SK-N-SH (cell line): ENCODE data around the gene EXD1. TPM values are rescaled to one million over a fixed set of nuclear protein-coding genes. Genes with fewer than 3 reads are reported as not detected.

ENCODE experiments used
- CTCF ChIA-PET: fragments of 300-600, 350-600 bp; formaldehyde crosslinking; extraction: SDS; loops from one replicate; lab custom pipeline; 2021; lab: Yijun Ruan, JAX
- POLR2A ChIA-PET: fragments of 350-600 bp; sonication (Branson Sonifier 250); formaldehyde crosslinking; extraction: SDS; loops from one replicate; lab custom pipeline; 2020; ENCODE audit warnings: antibody characterized with exemption, inconsistent platforms; lab: Yijun Ruan, JAX
- DNase-seq: peaks from one replicate; pipeline ENCODE4 v3.0.0; 2012
- H2AFZ ChIP-seq: fragments of 200-600 bp; sonication (generic); 2 replicates; pipeline ENCODE4 v1.8.1; 2016; ENCODE audit warnings: antibody characterized with exemption, mild to moderate bottlenecking, low read depth
- H3F3A ChIP-seq: fragments of 200-600 bp; sonication (generic); replicated peaks from 2 replicates; pipeline ENCODE3; 2016; ENCODE audit warnings: antibody characterized with exemption, mild to moderate bottlenecking; ENCODE audit not compliant: insufficient read depth
- H3K27ac ChIP-seq, 2 experiments: fragments of 200-500 bp in 1 of 2; fragments of 200-600 bp in 1 of 2; sonication (Bioruptor generic) in 1 of 2; sonication (generic), shearing (Covaris generic) in 1 of 2; 2 replicates each; pipeline versions ENCODE4 v1.5.1 to v1.6.1; 2014 to 2016; ENCODE audit warnings: low read depth in 2 of 2, inconsistent platforms in 1 of 2, low read length in 1 of 2, mild to moderate bottlenecking in 1 of 2, mixed read lengths in 1 of 2
- H3K27me3 ChIP-seq: fragments of 200-600 bp; sonication (generic), shearing (Covaris generic); 2 replicates; pipeline ENCODE4 v1.6.1; 2016; ENCODE audit warnings: mixed run types; ENCODE audit not compliant: insufficient read depth
- H3K36me3 ChIP-seq, 2 experiments: fragments of 200-500 bp in 1 of 2; fragments of 200-600 bp in 1 of 2; sonication (Bioruptor generic) in 1 of 2; sonication (generic) in 1 of 2; replicated peaks in 1 of 2; 2 replicates each; pipeline versions ENCODE3 to v1.5.1; 2014 to 2016; ENCODE audit warnings: low read length in 1 of 2, mild to moderate bottlenecking in 1 of 2; ENCODE audit not compliant: insufficient read depth in 2 of 2, control insufficient read depth in 1 of 2
- H3K4me1 ChIP-seq, 2 experiments: fragments of 200-500 bp in 1 of 2; fragments of 200-600 bp in 1 of 2; sonication (Bioruptor generic) in 1 of 2; sonication (generic), shearing (Covaris generic) in 1 of 2; 2 replicates each; pipeline versions ENCODE4 v1.5.1 to v1.6.1; 2014 to 2016; ENCODE audit warnings: low read depth in 1 of 2, low read length in 1 of 2, mixed run types in 1 of 2; ENCODE audit not compliant: insufficient read depth in 2 of 2, control insufficient read depth in 1 of 2
- H3K4me2 ChIP-seq: fragments of 200-600 bp; sonication (generic), shearing (Covaris generic); 2 replicates; pipeline ENCODE4 v1.6.1; 2017; ENCODE audit warnings: mixed run types
- H3K4me3 ChIP-seq, 2 experiments: fragments of 200-500 bp in 1 of 2; fragments of 200-600 bp in 1 of 2; sonication (Bioruptor generic) in 1 of 2; sonication (generic), shearing (Covaris generic) in 1 of 2; 2 replicates each; pipeline versions ENCODE4 v1.5.1 to v1.8.1; 2014 to 2016; ENCODE audit warnings: low read depth in 2 of 2, inconsistent platforms in 1 of 2, low read length in 1 of 2, mild to moderate bottlenecking in 1 of 2, mixed read lengths in 1 of 2, moderate library complexity in 1 of 2
- H3K79me2 ChIP-seq: fragments of 200-600 bp; sonication (generic); 2 replicates; pipeline ENCODE4 v1.8.1; 2017; ENCODE audit warnings: mild to moderate bottlenecking; ENCODE audit not compliant: insufficient read depth
- H3K9ac ChIP-seq: fragments of 200-600 bp; sonication (generic); 2 replicates; pipeline ENCODE4 v1.6.1; 2017; ENCODE audit warnings: mixed run types
- H3K9me2 ChIP-seq: fragments of 200-600 bp; sonication (generic); 2 replicates; pipeline ENCODE4 v1.6.1; 2017; ENCODE audit warnings: mixed run types
- H3K9me3 ChIP-seq: fragments of 200-600 bp; sonication (generic); 2 replicates; pipeline ENCODE4 v1.6.1; 2017; ENCODE audit warnings: mixed run types, mild to moderate bottlenecking, moderate library complexity
- H4K20me1 ChIP-seq: fragments of 200-600 bp; sonication (generic); 2 replicates; pipeline ENCODE4 v1.6.1; 2017; ENCODE audit warnings: mild to moderate bottlenecking, mixed run types; ENCODE audit not compliant: insufficient read depth
- EP300 ChIP-seq, 2 experiments: IDR thresholded peaks; 2 replicates each; pipeline versions ENCODE4 v1.4.0 to v1.6.1; 2012; ENCODE audit warnings: borderline replicate concordance in 1 of 2, low read depth in 1 of 2, low read length in 1 of 2
- EZH2phosphoT487 ChIP-seq: fragments of 200-600 bp; sonication (generic); IDR thresholded peaks from 2 replicates; pipeline ENCODE4 v1.6.1; 2017; ENCODE audit warnings: low read depth, mixed run types, mild to moderate bottlenecking, antibody characterized with exemption, moderate library complexity, borderline replicate concordance
- FOSL2 ChIP-seq: IDR thresholded peaks from 2 replicates; pipeline ENCODE4 v1.4.0; 2012; ENCODE audit warnings: low read depth, mild to moderate bottlenecking, moderate library complexity, borderline replicate concordance
- GATA2 ChIP-seq: sonication (generic); formaldehyde crosslinking; IDR thresholded peaks from 2 replicates; pipeline ENCODE4 v1.5.0; 2020; ENCODE audit warnings: mild to moderate bottlenecking, missing genetic modification reagents
- MAX ChIP-seq: IDR thresholded peaks from 2 replicates; pipeline ENCODE4 v1.4.0; 2012; ENCODE audit warnings: low read depth
- MXI1 ChIP-seq: IDR thresholded peaks from 2 replicates; pipeline ENCODE4 v1.6.1; 2012; ENCODE audit warnings: mild to moderate bottlenecking, low read depth, low read length, improper control_type of control experiment
- NFIC ChIP-seq: IDR thresholded peaks from 2 replicates; pipeline ENCODE4 v1.4.0; 2012; ENCODE audit warnings: borderline replicate concordance
- NRF1 ChIP-seq: IDR thresholded peaks from 2 replicates; pipeline ENCODE4 v1.6.1; 2012; ENCODE audit warnings: low read depth, mild to moderate bottlenecking, low read length
- POLR2AphosphoS5 ChIP-seq: IDR thresholded peaks from 2 replicates; pipeline ENCODE4 v1.6.1; 2012; ENCODE audit warnings: low read depth, low read length
- RAD21 ChIP-seq: IDR thresholded peaks from 2 replicates; pipeline ENCODE4 v1.6.1; 2012; ENCODE audit warnings: mild to moderate bottlenecking, low read length
- RCOR1 ChIP-seq: fragments of 150-350 bp; IDR thresholded peaks from 2 replicates; pipeline ENCODE4 v1.6.1; 2017; ENCODE audit warnings: antibody characterized with exemption, low read length
- RFX5 ChIP-seq: IDR thresholded peaks from 2 replicates; pipeline ENCODE4 v1.6.1; 2012; ENCODE audit warnings: mild to moderate bottlenecking, improper control_type of control experiment, low read length
- RXRA ChIP-seq: IDR thresholded peaks from 2 replicates; pipeline ENCODE4 v1.4.0; 2012; ENCODE audit warnings: low read depth, mild to moderate bottlenecking, borderline replicate concordance
- TAF1 ChIP-seq: IDR thresholded peaks from 2 replicates; pipeline ENCODE4 v1.6.1; 2012; ENCODE audit warnings: low read depth, mild to moderate bottlenecking, low read length, moderate library complexity, borderline replicate concordance
- TCF12 ChIP-seq: IDR thresholded peaks from 2 replicates; pipeline ENCODE4 v1.4.0; 2012
- USF1 ChIP-seq: IDR thresholded peaks from 2 replicates; pipeline ENCODE4 v1.4.0; 2012; ENCODE audit warnings: low read depth, borderline replicate concordance
- USF2 ChIP-seq: fragments of 150-350 bp; IDR thresholded peaks from 2 replicates; pipeline ENCODE4 v1.6.1; 2017; ENCODE audit warnings: antibody characterized with exemption, low read length, low read depth, borderline replicate concordance
- YY1 ChIP-seq: IDR thresholded peaks from 2 replicates; pipeline ENCODE4 v1.4.0; 2012; ENCODE audit warnings: low read depth, mild to moderate bottlenecking
- WGBS: methylation state at CpG from one replicate; pipeline ENCODE4 v1.1.6; 2017; ENCODE audit warnings: low lambda C conversion rate; 5-methylcytosine and 5-hydroxymethylcytosine counted together
- polyA plus RNA-seq, 3 experiments: library from polyadenylated mRNA; depleted of rRNA; stranded (reverse); fragments of >200 nt; gene quantifications; 2 replicates each; pipeline ENCODE4 v1.2.3, GENCODE V29; 2012
- TF ChIP-seq, protein P1 (sequence below): fragments of 200-600 bp; sonication (generic); IDR thresholded peaks from 2 replicates; pipeline ENCODE4 v1.6.1; 2017; ENCODE audit warnings: antibody characterized with exemption, mild to moderate bottlenecking, moderate library complexity
- TF ChIP-seq, protein P2 (sequence below): IDR thresholded peaks from 2 replicates; pipeline ENCODE4; 2012

The EXD1 gene
- polyA plus RNA-seq, 1 of the 3 experiments (the other 2 are of a cell fraction), result 0.07 TPM

- no peaks in the 10 kb centered on the region for H3K27me3 ChIP-seq
- no peaks in the 10 kb centered on the region for H3K9me2 ChIP-seq
- H3K36me3 ChIP-seq, result no peaks in the 10 kb centered on the region
- CTCF ChIA-PET, result interaction anchor here (0.6 kb wide), 1 partner anchor 24 kb away, joined by 3 read pairs; no protein-coding TSS in a partner anchor
- 95% methylated on average over 4 of the region's 4 CpGs for WGBS
- H3K79me2 ChIP-seq, result no peaks in the 10 kb centered on the region
- no peaks in the 10 kb centered on the region for H3K9me3 ChIP-seq
- DNase-seq, result no peak
- H3K4me2 ChIP-seq, result no peak overlapping the region
- no peak overlapping the region for H3K27ac ChIP-seq
- no peak for TF ChIP-seq MAX
- no peak for TF ChIP-seq USF1
- TF ChIP-seq FOSL2, result no peak
- TF ChIP-seq RAD21, result no peak
- TF ChIP-seq, protein P1, sequence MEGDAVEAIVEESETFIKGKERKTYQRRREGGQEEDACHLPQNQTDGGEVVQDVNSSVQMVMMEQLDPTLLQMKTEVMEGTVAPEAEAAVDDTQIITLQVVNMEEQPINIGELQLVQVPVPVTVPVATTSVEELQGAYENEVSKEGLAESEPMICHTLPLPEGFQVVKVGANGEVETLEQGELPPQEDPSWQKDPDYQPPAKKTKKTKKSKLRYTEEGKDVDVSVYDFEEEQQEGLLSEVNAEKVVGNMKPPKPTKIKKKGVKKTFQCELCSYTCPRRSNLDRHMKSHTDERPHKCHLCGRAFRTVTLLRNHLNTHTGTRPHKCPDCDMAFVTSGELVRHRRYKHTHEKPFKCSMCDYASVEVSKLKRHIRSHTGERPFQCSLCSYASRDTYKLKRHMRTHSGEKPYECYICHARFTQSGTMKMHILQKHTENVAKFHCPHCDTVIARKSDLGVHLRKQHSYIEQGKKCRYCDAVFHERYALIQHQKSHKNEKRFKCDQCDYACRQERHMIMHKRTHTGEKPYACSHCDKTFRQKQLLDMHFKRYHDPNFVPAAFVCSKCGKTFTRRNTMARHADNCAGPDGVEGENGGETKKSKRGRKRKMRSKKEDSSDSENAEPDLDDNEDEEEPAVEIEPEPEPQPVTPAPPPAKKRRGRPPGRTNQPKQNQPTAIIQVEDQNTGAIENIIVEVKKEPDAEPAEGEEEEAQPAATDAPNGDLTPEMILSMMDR, result no peak
- no peak for TF ChIP-seq USF2
- no peak for TF ChIP-seq NRF1
- TF ChIP-seq, protein P2, sequence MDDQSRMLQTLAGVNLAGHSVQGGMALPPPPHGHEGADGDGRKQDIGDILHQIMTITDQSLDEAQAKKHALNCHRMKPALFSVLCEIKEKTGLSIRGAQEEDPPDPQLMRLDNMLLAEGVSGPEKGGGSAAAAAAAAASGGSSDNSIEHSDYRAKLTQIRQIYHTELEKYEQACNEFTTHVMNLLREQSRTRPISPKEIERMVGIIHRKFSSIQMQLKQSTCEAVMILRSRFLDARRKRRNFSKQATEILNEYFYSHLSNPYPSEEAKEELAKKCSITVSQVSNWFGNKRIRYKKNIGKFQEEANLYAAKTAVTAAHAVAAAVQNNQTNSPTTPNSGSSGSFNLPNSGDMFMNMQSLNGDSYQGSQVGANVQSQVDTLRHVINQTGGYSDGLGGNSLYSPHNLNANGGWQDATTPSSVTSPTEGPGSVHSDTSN, result no peak
- TF ChIP-seq TCF12, result no peak
- TF ChIP-seq RXRA, result no peak
- TF ChIP-seq GATA2, result no peak
- no peak for TF ChIP-seq RCOR1
- TF ChIP-seq EZH2phosphoT487, result no peak
- TF ChIP-seq MXI1, result no peak
- TF ChIP-seq EP300 (IDR thresholded peaks at IDR 0.05; ENCODE audit: borderline replicate concordance in 1 of 2, low read depth in 1 of 2, low read length in 1 of 2), result no peak
- no peak for TF ChIP-seq NFIC
- no peak for TF ChIP-seq POLR2AphosphoS5
- no peak for TF ChIP-seq YY1
- no peak for TF ChIP-seq TAF1
- no peak for TF ChIP-seq RFX5
- no peak overlapping the region for H2AFZ ChIP-seq
- H3K4me3 ChIP-seq, result no peak overlapping the region
- H3F3A ChIP-seq, result no peaks in the 10 kb centered on the region
- POLR2A ChIA-PET, result no interaction called here
- H3K4me1 ChIP-seq, result no peaks in the 10 kb centered on the region
- H3K9ac ChIP-seq, result no peak overlapping the region
- no peaks in the 10 kb centered on the region for H4K20me1 ChIP-seq
Measured at GRCh38 chr15:41169781-41170180, 60.8 kb downstream of the EXD1 start.
